RWPE2 (cell line): ENCODE results near the gene ETNK2.

ENCODE experiments used
- ATAC-seq: fragments of 200-7000 bp; cut with Tn5 transposase; 3 replicates; pipeline ENCODE4 v1.9.1; 2021; ENCODE audit warnings: low read depth
- DNase-seq: peaks from one replicate; pipeline ENCODE4 v3.0.0-alpha.2; 2020; ENCODE audit warnings: low spot score
- H3K27ac ChIP-seq: fragments of 450-650 bp; 2 replicates; pipeline ENCODE4 v1.5.1; 2017; ENCODE audit warnings: mild to moderate bottlenecking; ENCODE audit not compliant: poor library complexity, severe bottlenecking
- H3K27me3 ChIP-seq: fragments of 250-450 bp; sonication (Bioruptor Pico); 2 replicates; pipeline ENCODE4 v1.5.1; 2021; ENCODE audit warnings: mild to moderate bottlenecking, moderate library complexity; ENCODE audit not compliant: insufficient read depth, poor library complexity, severe bottlenecking
- H3K36me3 ChIP-seq: fragments of 250-450 bp; sonication (Bioruptor Pico); 2 replicates; pipeline ENCODE4 v1.5.1; 2020; ENCODE audit warnings: low read depth, mild to moderate bottlenecking, moderate library complexity
- H3K4me1 ChIP-seq: fragments of 250-450 bp; sonication (Bioruptor Pico); 2 replicates; pipeline ENCODE4 v1.5.1; 2021; ENCODE audit warnings: mild to moderate bottlenecking, moderate library complexity; ENCODE audit not compliant: insufficient read depth, poor library complexity, severe bottlenecking
- H3K4me3 ChIP-seq: fragments of 250-450 bp; sonication (Bioruptor Pico); 2 replicates; pipeline ENCODE4 v1.5.1; 2021; ENCODE audit warnings: mild to moderate bottlenecking, moderate library complexity; ENCODE audit not compliant: severe bottlenecking
- H3K9me3 ChIP-seq: fragments of 250-450 bp; sonication (Bioruptor Pico); 2 replicates; pipeline ENCODE4 v1.5.1; 2021; ENCODE audit warnings: mild to moderate bottlenecking, moderate library complexity; ENCODE audit not compliant: severe bottlenecking
- TF ChIP-seq, protein P1 (sequence below): fragments of 450-650 bp; IDR thresholded peaks from one replicate; pipeline ENCODE4 v1.5.1; 2017; ENCODE audit warnings: mild to moderate bottlenecking, moderate library complexity; ENCODE audit not compliant: poor library complexity, severe bottlenecking

ETNK2 gene, protein sequence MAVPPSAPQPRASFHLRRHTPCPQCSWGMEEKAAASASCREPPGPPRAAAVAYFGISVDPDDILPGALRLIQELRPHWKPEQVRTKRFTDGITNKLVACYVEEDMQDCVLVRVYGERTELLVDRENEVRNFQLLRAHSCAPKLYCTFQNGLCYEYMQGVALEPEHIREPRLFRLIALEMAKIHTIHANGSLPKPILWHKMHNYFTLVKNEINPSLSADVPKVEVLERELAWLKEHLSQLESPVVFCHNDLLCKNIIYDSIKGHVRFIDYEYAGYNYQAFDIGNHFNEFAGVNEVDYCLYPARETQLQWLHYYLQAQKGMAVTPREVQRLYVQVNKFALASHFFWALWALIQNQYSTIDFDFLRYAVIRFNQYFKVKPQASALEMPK

DNA sequence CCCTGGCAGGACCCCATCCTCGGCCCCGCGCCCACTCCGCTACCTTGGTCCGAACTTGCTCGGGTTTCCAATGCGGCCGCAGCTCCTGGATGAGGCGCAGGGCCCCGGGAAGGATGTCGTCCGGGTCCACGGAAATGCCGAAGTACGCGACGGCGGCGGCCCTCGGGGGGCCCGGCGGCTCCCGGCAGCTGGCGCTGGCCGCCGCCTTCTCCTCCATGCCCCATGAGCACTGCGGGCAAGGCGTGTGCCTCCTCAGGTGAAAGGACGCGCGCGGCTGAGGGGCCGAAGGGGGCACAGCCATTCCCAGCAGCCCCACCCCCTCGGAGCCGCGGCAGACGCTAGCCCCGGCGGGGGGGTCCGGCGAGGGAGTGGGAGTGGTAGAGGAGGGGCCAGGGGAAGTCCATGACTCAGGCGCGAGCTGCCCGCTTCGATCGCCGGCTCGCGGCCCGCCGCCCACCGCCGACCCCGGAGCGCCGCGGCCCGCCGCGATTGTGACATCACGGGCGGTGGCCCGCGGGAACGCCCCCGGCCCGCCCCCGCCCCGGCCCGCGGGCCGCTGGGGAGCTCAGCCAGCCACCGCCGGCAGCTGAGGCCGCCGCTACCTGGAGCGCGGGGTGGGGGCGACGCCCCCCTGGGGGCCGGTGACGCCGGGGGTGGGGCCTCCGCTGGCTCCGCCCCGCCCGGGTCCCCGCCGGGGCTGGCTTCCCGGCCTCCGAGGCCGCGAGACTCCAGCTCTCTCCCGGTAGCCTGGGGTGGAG lies at the start of gene ETNK2:
TSS of gene ETNK2 (minus strand) at position 493 of the 758 bp plus-strand sequence. CDS start at position 301, 192 bp downstream.
- H3K36me3 ChIP-seq: no peaks in the 10 kb centered on the region
- peak within 1 kb of the TSS; percentile 69 for H3K4me3 ChIP-seq
- ATAC-seq (peak; percentile 49), DNase-seq (no peak)
- H3K4me1 ChIP-seq: peaks cover 9% of the 10 kb centered on the region
- TF ChIP-seq, protein P1, sequence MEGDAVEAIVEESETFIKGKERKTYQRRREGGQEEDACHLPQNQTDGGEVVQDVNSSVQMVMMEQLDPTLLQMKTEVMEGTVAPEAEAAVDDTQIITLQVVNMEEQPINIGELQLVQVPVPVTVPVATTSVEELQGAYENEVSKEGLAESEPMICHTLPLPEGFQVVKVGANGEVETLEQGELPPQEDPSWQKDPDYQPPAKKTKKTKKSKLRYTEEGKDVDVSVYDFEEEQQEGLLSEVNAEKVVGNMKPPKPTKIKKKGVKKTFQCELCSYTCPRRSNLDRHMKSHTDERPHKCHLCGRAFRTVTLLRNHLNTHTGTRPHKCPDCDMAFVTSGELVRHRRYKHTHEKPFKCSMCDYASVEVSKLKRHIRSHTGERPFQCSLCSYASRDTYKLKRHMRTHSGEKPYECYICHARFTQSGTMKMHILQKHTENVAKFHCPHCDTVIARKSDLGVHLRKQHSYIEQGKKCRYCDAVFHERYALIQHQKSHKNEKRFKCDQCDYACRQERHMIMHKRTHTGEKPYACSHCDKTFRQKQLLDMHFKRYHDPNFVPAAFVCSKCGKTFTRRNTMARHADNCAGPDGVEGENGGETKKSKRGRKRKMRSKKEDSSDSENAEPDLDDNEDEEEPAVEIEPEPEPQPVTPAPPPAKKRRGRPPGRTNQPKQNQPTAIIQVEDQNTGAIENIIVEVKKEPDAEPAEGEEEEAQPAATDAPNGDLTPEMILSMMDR: no peak
- no peaks in the 10 kb centered on the region for H3K27me3 ChIP-seq
- peak within 1 kb of the TSS; percentile 0 for H3K27ac ChIP-seq
- no peaks in the 10 kb centered on the region for H3K9me3 ChIP-seq

DNA sequence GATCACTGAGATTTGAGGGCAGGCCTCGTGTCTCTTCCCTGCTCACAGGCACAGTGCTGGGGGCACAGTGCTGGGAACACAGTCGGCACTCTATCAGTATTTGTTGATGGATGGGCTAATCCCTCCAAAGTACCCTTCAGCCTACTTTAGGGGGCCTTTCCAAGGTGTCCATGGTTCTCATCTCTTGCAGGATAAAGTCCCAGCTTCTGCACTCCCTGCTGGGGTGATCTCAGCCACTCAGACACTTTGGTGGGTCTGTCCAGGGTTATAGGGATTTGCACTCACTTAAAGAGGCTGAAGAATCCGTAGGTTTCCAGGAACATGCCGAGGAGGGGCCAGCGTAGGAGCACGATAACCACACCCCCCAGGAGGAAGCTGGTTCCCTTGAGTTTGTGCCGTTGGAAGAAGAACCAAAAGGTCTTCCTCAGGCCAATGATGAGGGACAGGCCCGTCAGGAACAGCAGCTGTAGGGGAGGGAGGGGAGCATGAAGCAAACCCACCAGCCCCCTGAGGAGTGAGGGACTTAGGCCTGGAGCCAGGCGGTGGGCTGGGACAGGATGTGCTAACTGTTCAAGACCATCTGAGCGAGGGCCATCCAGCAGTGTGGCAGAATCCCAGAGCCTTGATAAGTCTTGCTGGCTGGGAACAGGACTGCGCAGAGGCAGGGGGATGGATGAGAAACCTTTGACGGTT lies 49.6 kb upstream of the ETNK2 start:
- H3K36me3 ChIP-seq: no peaks in the 10 kb centered on the region
- TF ChIP-seq, protein P1: no peak
- H3K9me3 ChIP-seq: no peaks in the 10 kb centered on the region
- peaks cover 13% of the 10 kb centered on the region for H3K4me1 ChIP-seq
- H3K27ac ChIP-seq: no peak overlapping the region
- DNase-seq: no peak
- H3K4me3 ChIP-seq: no peak overlapping the region
- no peak for ATAC-seq
- no peaks in the 10 kb centered on the region for H3K27me3 ChIP-seq

DNA sequence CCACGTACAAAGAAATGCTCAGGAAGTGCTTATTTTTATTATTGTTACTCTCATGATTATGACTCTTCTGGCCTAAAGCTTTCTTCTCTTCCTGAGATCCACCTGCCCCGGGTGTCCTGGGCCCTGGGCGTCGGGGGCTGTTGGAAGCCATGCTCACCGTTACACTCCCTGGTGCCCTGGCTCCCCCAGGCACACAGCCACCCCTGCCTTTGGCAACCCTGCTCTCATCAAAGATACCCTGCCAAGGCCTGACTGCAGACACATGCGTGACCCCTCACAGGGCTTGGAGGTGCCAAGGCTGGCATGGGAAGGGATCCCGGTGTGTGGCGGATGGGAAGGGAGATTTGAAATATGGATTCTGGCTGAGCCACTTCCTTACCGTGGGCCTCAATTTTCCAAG lies 47.7 kb upstream of the ETNK2 start:
- Histone ChIP-seq H3K36me3 (no peaks in the 10 kb centered on the region), H3K27ac (peak overlapping the region; percentile 29), H3K27me3 (no peaks in the 10 kb centered on the region), H3K9me3 (no peaks in the 10 kb centered on the region), H3K4me1 (peaks cover 13% of the 10 kb centered on the region), H3K4me3 (no peak overlapping the region)
- DNase-seq: no peak
- TF ChIP-seq, protein P1: no peak
- ATAC-seq: no peak

DNA sequence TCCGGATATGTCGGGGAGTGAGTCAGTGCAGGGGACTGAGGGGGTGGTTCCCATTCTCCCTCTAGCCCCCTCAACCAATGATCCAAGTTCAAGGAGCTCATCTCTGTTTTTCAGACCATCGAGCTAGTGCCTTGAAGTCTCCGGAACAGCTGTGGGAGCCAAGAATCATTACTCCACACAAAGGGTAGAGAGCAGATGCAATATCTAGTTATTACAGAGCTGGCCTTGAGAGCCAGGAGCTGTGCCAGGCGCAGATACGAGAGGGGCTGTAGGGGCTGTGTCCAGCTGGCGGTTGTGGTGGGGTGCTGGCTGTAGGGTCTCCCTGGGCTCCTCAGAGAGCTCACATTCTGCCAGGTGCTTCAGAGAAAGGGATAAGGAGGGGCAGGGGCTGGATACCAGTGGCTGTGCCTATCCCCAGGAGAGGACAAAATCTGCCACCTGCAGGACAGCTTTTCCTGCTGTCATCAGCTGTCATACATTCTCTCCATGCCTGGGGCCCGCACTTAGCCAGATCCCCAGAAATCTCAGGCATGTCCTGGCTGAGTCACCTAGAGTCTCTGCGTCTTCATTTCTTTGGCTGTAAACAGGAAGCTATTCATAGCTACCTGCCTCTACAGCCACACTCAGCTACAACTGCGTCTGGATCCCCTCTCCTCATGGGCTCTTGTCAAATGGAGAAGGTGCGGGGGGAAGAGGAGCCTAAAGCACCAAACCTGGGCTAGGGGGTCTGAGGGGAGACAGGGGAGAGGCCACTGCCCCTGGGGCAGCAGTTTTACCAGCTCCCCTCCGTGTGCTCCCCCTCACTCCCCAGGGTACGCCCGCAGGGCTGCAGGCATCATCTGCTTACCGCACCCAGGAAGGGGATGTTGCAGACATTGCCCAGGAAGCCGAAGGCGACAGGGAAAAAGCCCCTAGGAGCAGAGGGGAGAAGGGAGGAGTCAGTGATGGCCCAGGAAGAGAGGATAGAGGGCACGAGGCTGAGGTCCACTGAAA lies 46.8 kb upstream of the ETNK2 start:
- no peak for DNase-seq
- TF ChIP-seq, protein P1: peak; percentile 45
- Histone ChIP-seq H3K9me3 (no peaks in the 10 kb centered on the region), H3K4me1 (peaks cover 13% of the 10 kb centered on the region), H3K27me3 (no peaks in the 10 kb centered on the region), H3K4me3 (no peak overlapping the region), H3K36me3 (no peaks in the 10 kb centered on the region), H3K27ac (peak overlapping the region; percentile 29)
- peak; percentile 97 for ATAC-seq
